ENCODE results near the gene CCNT1. TPM values are rescaled to one million over a fixed set of nuclear protein-coding genes. Genes with fewer than 3 reads are reported as not detected.
A peak's percentile ranks its signal among the peaks of the same experiment; 100 is the strongest.
"Not testable (repeated sequence)": the region's sequence is repeated elsewhere in the genome, so short reads cannot be mapped to it uniquely, and the experiment has no call there.

The CCNT1 gene
- total RNA-seq, 2 donors from 2014 or later: 33.0 to 33.8 TPM

GRCh38 chr12:48716168-48716492 is 377 bp downstream of the CCNT1 start:
- Histone ChIP-seq H3K36me3 (no peaks in the 10 kb centered on the region), H3K9me3 (no peaks in the 10 kb centered on the region), H3K27ac (peak overlapping the region; percentile 89 to 92), H3K4me3 (peak overlapping the region; percentile 52 to 55), H3K4me1 (replicated peaks) (peaks cover 11% of the 10 kb centered on the region), H3K27me3 (replicated peaks; ENCODE audit: insufficient read depth) (no peaks in the 10 kb centered on the region)
- TF ChIP-seq POLR2A (IDR thresholded peaks at IDR 0.05) (no peak), POLR2AphosphoS5 (IDR thresholded peaks at IDR 0.05) (no peak), CTCF (IDR thresholded peaks at IDR 0.05) (no peak)
- intact Hi-C loops (cut with DNase I): loop anchor here (1.0 kb wide), 1 partner anchor 34 kb away; the partner anchor contains the start of gene KANSL2
- no peak for DNase-seq (ENCODE audit: low spot score)
- WGBS: 0% methylated on average over 17 of the region's 17 CpGs

- peaks cover 0 to 4% of the 10 kb centered on the region in 2 donors for H3K36me3 ChIP-seq
Observed at GRCh38 chr12:48712209-48712608, 4.3 kb downstream of the CCNT1 start.

DNA sequence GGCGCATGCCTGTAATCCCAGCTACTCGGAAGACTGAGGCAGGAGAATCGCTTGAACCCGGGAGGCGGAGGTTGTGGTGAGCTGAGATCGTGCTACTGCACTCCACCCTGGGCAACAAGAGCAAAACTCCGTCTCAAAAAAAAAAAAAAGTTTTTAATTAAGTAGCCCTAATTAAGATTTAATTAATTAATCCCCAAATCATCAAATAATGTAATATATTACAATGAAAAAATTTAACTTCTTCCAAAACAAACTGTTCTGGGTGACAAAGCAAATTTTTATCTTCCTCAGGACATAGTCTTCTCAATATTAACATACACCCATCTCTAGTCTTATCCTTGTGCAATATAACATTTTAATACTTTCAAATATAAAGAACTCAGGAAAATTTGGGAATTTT is 17.7 kb downstream of the CCNT1 start:
- 95% methylated on average over 7 of the region's 7 CpGs for WGBS
- not testable (repeated sequence) for H3K36me3 ChIP-seq

More at GRCh38 chr12:48712209-48712608, 4.3 kb downstream of the CCNT1 start:
- Histone ChIP-seq H3K27ac (no peak overlapping the region), H3K27me3 (replicated peaks; ENCODE audit: insufficient read depth) (no peaks in the 10 kb centered on the region), H3K9me3 (no peaks in the 10 kb centered on the region), H3K4me1 (replicated peaks) (peaks cover 11% of the 10 kb centered on the region), H3K4me3 (no peak overlapping the region)
- WGBS: 95% methylated on average over 10 of the region's 10 CpGs
- intact Hi-C loops (cut with DNase I): no loop called here
- TF ChIP-seq POLR2AphosphoS5 (IDR thresholded peaks at IDR 0.05) (no peak), POLR2A (IDR thresholded peaks at IDR 0.05) (no peak), CTCF (IDR thresholded peaks at IDR 0.05) (no peak)
- DNase-seq (ENCODE audit: low spot score): no peak

GRCh38 chr12:48696626-48697025 is 19.9 kb downstream of the CCNT1 start:
- intact Hi-C loops (cut with DNase I): no loop called here
- TF ChIP-seq POLR2A (IDR thresholded peaks at IDR 0.05) (no peak), CTCF (IDR thresholded peaks at IDR 0.05) (no peak), POLR2AphosphoS5 (IDR thresholded peaks at IDR 0.05) (no peak)
- DNase-seq (ENCODE audit: low spot score): no peak
- Histone ChIP-seq H3K27me3 (replicated peaks; ENCODE audit: insufficient read depth) (no peaks in the 10 kb centered on the region), H3K4me1 (replicated peaks) (no peaks in the 10 kb centered on the region), H3K9me3 (no peaks in the 10 kb centered on the region), H3K4me3 (no peak overlapping the region), H3K36me3 (peaks cover 6 to 13% of the 10 kb centered on the region in 2 donors), H3K27ac (no peak overlapping the region)
- 95% methylated on average over 5 of the region's 5 CpGs for WGBS

More for the DNA sequence above, 17.7 kb downstream of the CCNT1 start:
- H3K27ac ChIP-seq; H3K4me3 ChIP-seq; H3K27me3 ChIP-seq (replicated peaks; ENCODE audit: insufficient read depth); H3K9me3 ChIP-seq; DNase-seq (ENCODE audit: low spot score); H3K4me1 ChIP-seq (replicated peaks); intact Hi-C loops (cut with DNase I): not testable (repeated sequence)

- Histone ChIP-seq H3K36me3 (peaks cover 6 to 13% of the 10 kb centered on the region in 2 donors), H3K27me3 (replicated peaks; ENCODE audit: insufficient read depth) (no peaks in the 10 kb centered on the region), H3K9me3 (no peaks in the 10 kb centered on the region), H3K4me3 (no peak overlapping the region), H3K27ac (no peak overlapping the region), H3K4me1 (replicated peaks) (no peaks in the 10 kb centered on the region)
- DNase-seq (ENCODE audit: low spot score): no peak
- no peak for TF ChIP-seq CTCF (IDR thresholded peaks at IDR 0.05)
- no peak for TF ChIP-seq POLR2AphosphoS5 (IDR thresholded peaks at IDR 0.05)
- intact Hi-C loops (cut with DNase I): no loop called here
- 95% methylated on average over 2 of the region's 2 CpGs for WGBS
Observed at GRCh38 chr12:48695859-48696258, 20.6 kb downstream of the CCNT1 start.
